Activated naive CD8-positive, alpha-beta T cell treated with anti-CD3 and anti-CD28 coated beads for 36 hours (primary cell): ENCODE measurements around the gene TMOD3. TPM values are rescaled to one million over a fixed set of nuclear protein-coding genes. Genes with fewer than 3 reads are reported as not detected.

ENCODE experiments used
- DNase-seq: peaks from one replicate; pipeline ENCODE4 v3.0.0; 2021
- H3K27ac Mint-ChIP-seq: one replicate; pipeline ENCODE4 v1.8.0; 2022; ENCODE audit warnings: mild to moderate bottlenecking, moderate library complexity, mixed read lengths
- H3K27me3 Mint-ChIP-seq: one replicate; pipeline ENCODE4 v1.8.0; 2022; ENCODE audit warnings: mild to moderate bottlenecking, mixed read lengths
- H3K36me3 Mint-ChIP-seq: one replicate; pipeline ENCODE4 v1.8.0; 2021; ENCODE audit warnings: mild to moderate bottlenecking, mixed read lengths
- H3K4me1 Mint-ChIP-seq: one replicate; pipeline ENCODE4 v1.8.0; 2021; ENCODE audit warnings: mixed read lengths
- H3K4me3 Mint-ChIP-seq: one replicate; pipeline ENCODE4 v1.8.0; 2022; ENCODE audit warnings: mild to moderate bottlenecking, moderate library complexity, mixed read lengths
- H3K9me3 Mint-ChIP-seq: one replicate; pipeline ENCODE4 v1.8.0; 2022; ENCODE audit warnings: mixed read lengths
- total RNA-seq, 2 experiments: library from RNA; stranded (reverse); gene quantifications; one replicate each; pipeline ENCODE4 v1.2.3, GENCODE V29; 2021

Gene TMOD3
- total RNA-seq, 2 experiments from 2014 or later = 45.9 to 48.9 TPM

- H3K27ac Mint-ChIP-seq = no peak overlapping the region
- peaks cover 8% of the 10 kb centered on the region for H3K4me1 Mint-ChIP-seq
- no peaks in the 10 kb centered on the region for H3K9me3 Mint-ChIP-seq
- no peak overlapping the region for H3K4me3 Mint-ChIP-seq
- peaks cover 19% of the 10 kb centered on the region for H3K36me3 Mint-ChIP-seq
- no peak for DNase-seq
- no peaks in the 10 kb centered on the region for H3K27me3 Mint-ChIP-seq
These were observed 108.8 kb downstream of the TMOD3 start for GRCh38 chr15:51938286-51938685.

- Mint-ChIP-seq H3K4me1 (peaks cover 8% of the 10 kb centered on the region), H3K36me3 (peaks cover 25% of the 10 kb centered on the region), H3K9me3 (no peaks in the 10 kb centered on the region), H3K4me3 (no peak overlapping the region), H3K27ac (no peak overlapping the region), H3K27me3 (no peaks in the 10 kb centered on the region)
- DNase-seq = no peak
These were observed 109.8 kb downstream of the TMOD3 start for GRCh38 chr15:51939216-51939615.

DNA sequence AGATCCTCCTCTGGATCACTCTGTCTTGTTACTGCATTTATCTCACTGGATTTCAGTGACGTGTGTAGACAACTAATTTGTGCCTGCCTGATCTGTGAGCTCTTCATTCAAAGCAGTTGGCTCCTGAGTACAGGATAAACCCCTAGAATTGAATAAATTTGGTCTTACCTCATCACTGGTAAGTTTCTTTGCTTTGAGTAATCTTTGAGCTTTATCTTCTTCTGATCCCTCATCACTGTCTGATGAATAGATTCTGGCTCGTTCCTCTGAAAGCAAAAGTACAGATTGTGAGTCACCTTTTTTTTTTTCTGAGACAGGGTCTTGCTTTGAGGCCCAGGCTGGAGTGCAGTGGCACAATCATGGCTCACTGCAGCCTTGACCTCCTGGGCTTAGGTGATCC is 117.7 kb downstream of the TMOD3 start:
- no peaks in the 10 kb centered on the region for H3K27me3 Mint-ChIP-seq
- H3K4me3 Mint-ChIP-seq = no peak overlapping the region
- no peaks in the 10 kb centered on the region for H3K9me3 Mint-ChIP-seq
- H3K27ac Mint-ChIP-seq = no peak overlapping the region
- H3K36me3 Mint-ChIP-seq = peaks cover 34% of the 10 kb centered on the region
- H3K4me1 Mint-ChIP-seq = peaks cover 2% of the 10 kb centered on the region
- no peak for DNase-seq

GRCh38 chr15:51952805-51953204 is 123.4 kb downstream of the TMOD3 start:
- H3K4me1 Mint-ChIP-seq = peaks cover 4% of the 10 kb centered on the region
- no peaks in the 10 kb centered on the region for H3K27me3 Mint-ChIP-seq
- H3K4me3 Mint-ChIP-seq = no peak overlapping the region
- no peak overlapping the region for H3K27ac Mint-ChIP-seq
- no peaks in the 10 kb centered on the region for H3K9me3 Mint-ChIP-seq
- DNase-seq = no peak
- H3K36me3 Mint-ChIP-seq = peaks cover 30% of the 10 kb centered on the region

DNA sequence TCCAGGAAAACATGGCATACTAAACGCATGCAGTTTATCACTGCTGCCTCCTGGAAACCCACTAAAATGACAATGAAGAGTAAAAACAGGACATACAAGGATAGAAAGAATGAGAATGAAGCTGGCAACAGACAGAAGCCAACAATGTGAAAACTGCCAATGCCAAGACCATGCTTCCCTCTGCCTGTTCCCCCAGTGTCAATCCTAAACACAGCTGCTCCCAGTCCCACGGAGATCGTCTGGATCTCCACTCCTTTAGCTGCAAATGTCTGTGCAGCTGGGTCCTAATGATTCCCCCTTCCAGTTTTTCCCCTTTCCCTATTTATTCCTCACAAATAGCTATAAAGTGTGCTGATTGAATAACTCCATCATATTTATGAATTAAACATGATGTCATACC is 126.1 kb downstream of the TMOD3 start:
- H3K36me3 Mint-ChIP-seq = peaks cover 27% of the 10 kb centered on the region
- no peak overlapping the region for H3K4me3 Mint-ChIP-seq
- no peak for DNase-seq
- no peaks in the 10 kb centered on the region for H3K9me3 Mint-ChIP-seq
- H3K4me1 Mint-ChIP-seq = peaks cover 6% of the 10 kb centered on the region
- no peak overlapping the region for H3K27ac Mint-ChIP-seq
- no peaks in the 10 kb centered on the region for H3K27me3 Mint-ChIP-seq

Other genes starting within 250 kb of the TMOD3 start
- gene DMXL2, start 206.9 kb upstream of the TMOD3 start, total RNA-seq = 1 to 10 TPM; 5.7 to 7.2 TPM
- gene SCG3, start 148.2 kb upstream of the TMOD3 start, total RNA-seq = not detected
- gene LYSMD2, start 92.0 kb upstream of the TMOD3 start, total RNA-seq = 10 to 100 TPM; 23.5 to 24.2 TPM
- gene TMOD2, start 78.1 kb upstream of the TMOD3 start, total RNA-seq = 1 to 10 TPM; 4.2 to 4.8 TPM
- 10 to 100 TPM; 31.8 to 32.2 TPM for gene LEO1, start 142.1 kb downstream of the TMOD3 start, total RNA-seq
- 10 to 100 TPM; 52.6 to 53.5 TPM for gene MAPK6, start 189.6 kb downstream of the TMOD3 start, total RNA-seq